H1 (cell line): ENCODE results near the gene UMOD. TPM values are rescaled to one million over a fixed set of nuclear protein-coding genes. Genes with fewer than 3 reads are reported as not detected.

Experiments used
- CTCF ChIA-PET: fragments of 300-600 bp; sonication (Branson Sonifier 250); formaldehyde crosslinking; loops from one replicate; lab custom pipeline; 2021; ENCODE audit not compliant: partially characterized antibody; lab: Charles Lee
- POLR2A ChIA-PET: fragments of 300-600 bp; sonication (Branson Sonifier 250); formaldehyde crosslinking; loops from one replicate; lab custom pipeline; 2021; ENCODE audit warnings: inconsistent platforms; ENCODE audit not compliant: partially characterized antibody; lab: Charles Lee
- DNase-seq, 2 experiments: peaks; one replicate each; pipeline versions ENCODE4 v3.0.0 to v3.0.0-alpha.2; 2010 to 2022; ENCODE audit warnings: low spot score in 2 of 2, low read depth in 1 of 2, mixed read lengths in 1 of 2
- FAIRE-seq: peaks from 2 replicates; lab custom pipeline; 2011; peaks lifted over from hg19 to GRCh38; lab: Jason Lieb, UNC
- H2AFZ ChIP-seq: 2 replicates; pipeline ENCODE4 v1.8.1; 2012; ENCODE audit warnings: low read length, inconsistent platforms
- H2AK5ac ChIP-seq: 2 replicates; pipeline ENCODE4 v1.6.1; 2013; ENCODE audit warnings: low read depth, low read length
- H2BK120ac ChIP-seq: replicated peaks from 2 replicates; pipeline ENCODE3; 2013; ENCODE audit warnings: low read depth, low read length, inconsistent platforms
- H2BK12ac ChIP-seq: 2 replicates; pipeline ENCODE4 v1.6.1; 2013; ENCODE audit warnings: low read depth, low read length
- H2BK15ac ChIP-seq: 2 replicates; pipeline ENCODE4 v1.6.1; 2013; ENCODE audit warnings: low read length
- H2BK20ac ChIP-seq: 2 replicates; pipeline ENCODE4 v1.6.1; 2013; ENCODE audit warnings: low read length
- H2BK5ac ChIP-seq: 2 replicates; pipeline ENCODE4 v1.6.1; 2013; ENCODE audit warnings: low read depth, low read length
- H3K14ac ChIP-seq: 2 replicates; pipeline ENCODE4 v1.6.1; 2013; ENCODE audit warnings: inconsistent platforms; ENCODE audit not compliant: insufficient read length
- H3K18ac ChIP-seq: 2 replicates; pipeline ENCODE4 v1.6.1; 2013; ENCODE audit warnings: low read length; ENCODE audit errors: extremely low read depth
- H3K23ac ChIP-seq: 2 replicates; pipeline ENCODE4 v1.6.1; 2013; ENCODE audit warnings: inconsistent platforms; ENCODE audit not compliant: insufficient read length
- H3K23me2 ChIP-seq: 2 replicates; pipeline ENCODE4 v1.6.1; 2013; ENCODE audit warnings: low read depth, low read length
- H3K27ac ChIP-seq: 2 replicates; pipeline ENCODE4 v1.6.1; 2011; ENCODE audit warnings: low read depth, low read length, inconsistent platforms
- H3K27me3 ChIP-seq, 4 experiments: replicated peaks in 1 of 4; 1 replicate in 1 of 4; 2 replicates in 3 of 4; pipeline versions ENCODE4 v1.6.1 to v1.8.1; 2011 to 2013; ENCODE audit warnings: low read length in 3 of 4, mild to moderate bottlenecking in 3 of 4, inconsistent platforms in 2 of 4, mixed read lengths in 2 of 4, moderate library complexity in 1 of 4; ENCODE audit not compliant: control insufficient read depth in 3 of 4, insufficient read depth in 3 of 4; ENCODE audit errors: extremely low read depth in 1 of 4
- H3K36me3 ChIP-seq, 4 experiments: 2 replicates each; pipeline versions ENCODE4 v1.6.1 to v1.8.1; 2011 to 2013; ENCODE audit warnings: mild to moderate bottlenecking in 4 of 4, low read length in 3 of 4, moderate library complexity in 2 of 4, control low read depth in 1 of 4, inconsistent platforms in 1 of 4; ENCODE audit not compliant: insufficient read depth in 4 of 4, control insufficient read depth in 2 of 4
- H3K4ac ChIP-seq: replicated peaks from 2 replicates; pipeline ENCODE3; 2013; ENCODE audit warnings: low read length, low read depth, mixed read lengths, inconsistent platforms; ENCODE audit not compliant: insufficient read length
- H3K4me1 ChIP-seq, 4 experiments: replicated peaks in 1 of 4; 1 replicate in 1 of 4; 2 replicates in 3 of 4; pipeline versions ENCODE4 v1.6.1 to v1.8.1; 2011 to 2013; ENCODE audit warnings: low read length in 3 of 4, inconsistent platforms in 2 of 4, mixed read lengths in 1 of 4; ENCODE audit not compliant: insufficient read depth in 4 of 4, control insufficient read depth in 3 of 4
- H3K4me2 ChIP-seq, 2 experiments: 2 replicates each; pipeline versions ENCODE4 v1.6.1 to v1.8.1; 2011 to 2013; ENCODE audit warnings: low read depth in 2 of 2, low read length in 2 of 2, control low read depth in 1 of 2, inconsistent platforms in 1 of 2, mild to moderate bottlenecking in 1 of 2; ENCODE audit not compliant: insufficient read depth in 1 of 2
- H3K4me3 ChIP-seq, 4 experiments: fragments of 200-600, 300-600 bp in 1 of 4; sonication (generic), shearing (Covaris generic), sonication (Bioruptor Twin) in 1 of 4; 2 replicates each; pipeline versions ENCODE4 v1.5.1 to v1.8.1; 2011 to 2016; ENCODE audit warnings: low read length in 4 of 4, low read depth in 3 of 4, control low read depth in 2 of 4, inconsistent platforms in 2 of 4, mild to moderate bottlenecking in 2 of 4, mixed read lengths in 1 of 4, moderate library complexity in 1 of 4; ENCODE audit not compliant: insufficient read depth in 2 of 4; ENCODE audit errors: extremely low read depth in 1 of 4
- H3K56ac ChIP-seq: replicated peaks from 2 replicates; pipeline ENCODE3; 2013; ENCODE audit warnings: low read depth, mild to moderate bottlenecking, mixed read lengths, low read length, inconsistent platforms; ENCODE audit not compliant: insufficient read length
- H3K79me1 ChIP-seq: 2 replicates; pipeline ENCODE4 v1.6.1; 2013; ENCODE audit warnings: low read depth, low read length, control low read depth
- H3K79me2 ChIP-seq, 2 experiments: 2 replicates each; pipeline versions ENCODE4 v1.6.1 to v1.8.1; 2012 to 2013; ENCODE audit warnings: low read length in 2 of 2, mild to moderate bottlenecking in 2 of 2, inconsistent platforms in 1 of 2; ENCODE audit not compliant: insufficient read depth in 2 of 2, control insufficient read depth in 1 of 2
- H3K9ac ChIP-seq, 4 experiments: replicated peaks in 1 of 4; 1 replicate in 1 of 4; 2 replicates in 3 of 4; pipeline versions ENCODE4 v1.6.1 to v1.8.1; 2011 to 2013; ENCODE audit warnings: low read depth in 3 of 4, low read length in 3 of 4, control low read depth in 2 of 4, mild to moderate bottlenecking in 2 of 4, moderate library complexity in 2 of 4, inconsistent platforms in 1 of 4; ENCODE audit errors: extremely low read depth in 1 of 4
- H3K9me3 ChIP-seq, 2 experiments: 2 replicates each; pipeline versions ENCODE4 v1.6.1 to v1.8.1; 2012 to 2013; ENCODE audit warnings: mild to moderate bottlenecking in 2 of 2, moderate library complexity in 2 of 2, control low read depth in 1 of 2, inconsistent platforms in 1 of 2, low read depth in 1 of 2, low read length in 1 of 2, mixed read lengths in 1 of 2; ENCODE audit not compliant: insufficient read depth in 2 of 2
- H4K20me1 ChIP-seq, 2 experiments: replicated peaks in 1 of 2; 2 replicates each; pipeline versions ENCODE3 to v1.8.1; 2011 to 2013; ENCODE audit warnings: inconsistent platforms in 2 of 2, low read length in 2 of 2, mild to moderate bottlenecking in 1 of 2; ENCODE audit not compliant: insufficient read depth in 2 of 2, control insufficient read depth in 1 of 2
- H4K5ac ChIP-seq: 2 replicates; pipeline ENCODE4 v1.6.1; 2013; ENCODE audit warnings: low read length, low read depth, mixed read lengths, inconsistent platforms; ENCODE audit not compliant: insufficient read length
- H4K8ac ChIP-seq: 2 replicates; pipeline ENCODE4 v1.8.0; 2013; ENCODE audit warnings: mild to moderate bottlenecking, moderate library complexity, low read length, inconsistent platforms; ENCODE audit not compliant: insufficient read depth; ENCODE audit errors: extremely low read depth
- H4K91ac ChIP-seq: replicated peaks from 2 replicates; pipeline ENCODE3; 2013; ENCODE audit warnings: low read length, mixed read lengths, inconsistent platforms; ENCODE audit not compliant: insufficient read length
- BACH1 ChIP-seq: IDR thresholded peaks from 2 replicates; pipeline ENCODE4 v1.6.1; 2012; ENCODE audit warnings: low read length, improper control_type of control experiment
- EP300 ChIP-seq, 2 experiments: IDR thresholded peaks; 1 replicate in 1 of 2; 2 replicates in 1 of 2; pipeline ENCODE4 v1.6.1; 2011 to 2012; ENCODE audit warnings: low read depth in 2 of 2, low read length in 2 of 2, mild to moderate bottlenecking in 2 of 2, borderline replicate concordance in 1 of 2, inconsistent platforms in 1 of 2, moderate library complexity in 1 of 2
- GTF2F1 ChIP-seq: IDR thresholded peaks from 2 replicates; pipeline ENCODE4 v1.6.1; 2012; ENCODE audit warnings: low read depth, low read length, improper control_type of control experiment, borderline replicate concordance
- JUND ChIP-seq: IDR thresholded peaks from 2 replicates; pipeline ENCODE4 v1.6.1; 2011; ENCODE audit warnings: mild to moderate bottlenecking, improper control_type of control experiment, low read length
- KDM1A ChIP-seq: fragments of 200-600, 300-600 bp; sonication (generic); IDR thresholded peaks from 2 replicates; pipeline ENCODE4 v1.7.1; 2016; ENCODE audit warnings: mild to moderate bottlenecking, low read length, borderline replicate concordance
- POLR2AphosphoS5 ChIP-seq: IDR thresholded peaks from 2 replicates; pipeline ENCODE4 v1.6.1; 2011; ENCODE audit warnings: low read depth, low read length
- POU5F1 ChIP-seq: IDR thresholded peaks from 2 replicates; pipeline ENCODE4 v1.6.1; 2011; ENCODE audit warnings: low read depth, mild to moderate bottlenecking, low read length, moderate library complexity
- RFX5 ChIP-seq: IDR thresholded peaks from 2 replicates; pipeline ENCODE4 v1.6.1; 2011; ENCODE audit warnings: low read depth, low read length, improper control_type of control experiment, borderline replicate concordance
- RNF2 ChIP-seq: fragments of 200-900, 300-1000 bp; sonication (generic); IDR thresholded peaks from 2 replicates; pipeline ENCODE4 v1.7.1; 2016; ENCODE audit warnings: borderline replicate concordance, low read depth, mild to moderate bottlenecking, antibody characterized with exemption, low read length; ENCODE audit not compliant: poor library complexity, severe bottlenecking; ENCODE audit errors: missing control alignments
- RXRA ChIP-seq: IDR thresholded peaks from 2 replicates; pipeline ENCODE4 v1.6.1; 2011; ENCODE audit warnings: low read depth, mild to moderate bottlenecking, low read length, moderate library complexity; ENCODE audit not compliant: insufficient read depth
- SIRT6 ChIP-seq: IDR thresholded peaks from one replicate; pipeline ENCODE4 v1.7.1; 2012; ENCODE audit warnings: low read length, inconsistent platforms
- SP1 ChIP-seq: IDR thresholded peaks from 2 replicates; pipeline ENCODE4 v1.6.1; 2011; ENCODE audit warnings: low read depth, low read length
- SUZ12 ChIP-seq: fragments of 200-600 bp; sonication (generic); IDR thresholded peaks from 2 replicates; pipeline ENCODE4 v1.6.1; 2012; ENCODE audit warnings: mild to moderate bottlenecking, inconsistent platforms, low read length, moderate library complexity, mixed read lengths
- TAF1 ChIP-seq: IDR thresholded peaks from 2 replicates; pipeline ENCODE4 v1.6.1; 2011; ENCODE audit warnings: mild to moderate bottlenecking, low read depth, low read length
- TBP ChIP-seq: IDR thresholded peaks from 2 replicates; pipeline ENCODE4 v1.6.1; 2011; ENCODE audit warnings: low read depth, low read length, improper control_type of control experiment
- WGBS, 2 experiments: shearing (Covaris generic) in 1 of 2; methylation state at CpG; one replicate each; pipeline versions ENCODE4 v1.1.6 to v1.1.7; 2013 to 2015; ENCODE audit warnings: low lambda C conversion rate in 2 of 2, mixed read lengths in 2 of 2, inconsistent platforms in 1 of 2, low coverage in 1 of 2, missing lambda C conversion rate in 1 of 2; ENCODE audit not compliant: insufficient replicate concordance in 2 of 2, insufficient coverage in 1 of 2, insufficient read length in 1 of 2; ENCODE audit errors: extremely low coverage in 1 of 2, missing lambda C conversion rate in 1 of 2; 5-methylcytosine and 5-hydroxymethylcytosine counted together
- polyA plus RNA-seq, 7 experiments: library from polyadenylated mRNA; depleted of rRNA in 3 of 7; stranded (reverse) in 5 of 7; unstranded in 2 of 7; fragments of >200 nt in 5 of 7; fragments of 200-250 nt in 2 of 7; gene quantifications; 1 replicate in 5 of 7; 2 replicates in 1 of 7; 4 replicates in 1 of 7; pipeline versions ENCODE4 v1.2.1 to v1.2.3, GENCODE V29; 2011 to 2013; ENCODE audit warnings: missing spikeins in 2 of 7, mixed read lengths in 2 of 7
- total RNA-seq: library from RNA; stranded (reverse); fragmentation: NEBNext Ultra II Directional; extraction: Animal tissue kit (Norgen Biotek cat#: 25700); gene quantifications from 2 replicates; pipeline ENCODE4 v1.2.1, GENCODE V29; 2021

UMOD gene
- total and polyA plus RNA-seq, 2 of the 8 experiments (the other 6 are each of a cell fraction or from before 2014, with no cell fraction given): not detected

- Histone ChIP-seq H2AFZ (no peak overlapping the region), H3K79me2 (no peaks in the 10 kb centered on the region), H3K4me2 (no peak overlapping the region), H4K20me1 (no peaks in the 10 kb centered on the region), H3K23me2 (no peaks in the 10 kb centered on the region), H4K91ac (no peak overlapping the region), H3K18ac (no peak overlapping the region), H2BK5ac (no peak overlapping the region), H3K27me3 (no peaks in the 10 kb centered on the region), H2BK15ac (no peak overlapping the region), H2BK120ac (no peak overlapping the region), H4K8ac (no peak overlapping the region), H3K27ac (no peak overlapping the region), H3K56ac (no peak overlapping the region), H3K4me3 (no peak overlapping the region), H3K9me3 (no peaks in the 10 kb centered on the region), H3K23ac (no peak overlapping the region), H3K79me1 (no peaks in the 10 kb centered on the region), H3K36me3 (no peaks in the 10 kb centered on the region), H3K4ac (no peak overlapping the region), H4K5ac (no peak overlapping the region), H2BK12ac (no peak overlapping the region), H2BK20ac (no peak overlapping the region), H3K4me1 (no peaks in the 10 kb centered on the region; a peak in 1 of 7 replicates), H3K14ac (no peak overlapping the region), H3K9ac (no peak overlapping the region), H2AK5ac (no peak overlapping the region)
- 85% methylated on average over 5 of the region's 5 CpGs; no CpG with 5 or more reads in 1 of the 2 experiments for WGBS, 2 experiments
- DNase-seq: no peak
- no peak for FAIRE-seq
- POLR2A ChIA-PET: interaction anchor here (1.5 kb wide), 1 partner anchor 9 kb away, joined by 4 read pairs; no protein-coding TSS in a partner anchor
- CTCF ChIA-PET: interaction anchor here (1.2 to 7.5 kb wide), 3 partner anchors 15 to 426 kb away, joined by 3 to 47 read pairs (median 3); no protein-coding TSS in a partner anchor
- TF ChIP-seq TBP: no peak
- TF ChIP-seq TAF1: no peak
- TF ChIP-seq POU5F1: no peak
- TF ChIP-seq KDM1A: no peak
- no peak for TF ChIP-seq BACH1
- no peak for TF ChIP-seq GTF2F1
- no peak for TF ChIP-seq RXRA
- TF ChIP-seq POLR2AphosphoS5: no peak
- TF ChIP-seq SIRT6: no peak
- no peak for TF ChIP-seq EP300 (IDR thresholded peaks at IDR 0.05; ENCODE audit: borderline replicate concordance in 1 of 2, low read depth in 2 of 2, low read length in 2 of 2)
- no peak for TF ChIP-seq JUND
- no peak for TF ChIP-seq SP1
- no peak for TF ChIP-seq SUZ12
- no peak for TF ChIP-seq RFX5
- no peak for TF ChIP-seq RNF2
Observed at GRCh38 chr16:20333120-20333519, 19.4 kb downstream of the UMOD start.
